Astrocyte of the spinal cord (primary cell): ENCODE data around the gene SEMA5B.

Experiments used
- DNase-seq: peaks from one replicate; pipeline ENCODE4 v3.0.0; 2011; ENCODE audit warnings: low read depth, low spot score
- H3K4me3 ChIP-seq: 2 replicates; pipeline ENCODE4 v1.5.1; 2011; ENCODE audit warnings: low read depth, mild to moderate bottlenecking, low read length, moderate library complexity
- CTCF ChIP-seq: IDR thresholded peaks from 2 replicates; pipeline ENCODE4 v1.5.1; 2012; ENCODE audit warnings: low read depth, mild to moderate bottlenecking, low read length, inconsistent platforms
- in situ Hi-C: cut with HindIII; loops from 2 replicates; pipeline ENCODE4 v1.10.0; 2017; ENCODE audit warnings: low sequenced_read_pairs

SEMA5B gene

GRCh38 chr3:123072152-123072551 is 44.6 kb upstream of the SEMA5B start:
- no peak overlapping the region for H3K4me3 ChIP-seq
- no peak for TF ChIP-seq CTCF
- in situ Hi-C loops, result no loop called here
- DNase-seq, result no peak

GRCh38 chr3:123071581-123071980 is 44.0 kb upstream of the SEMA5B start:
- no peak for TF ChIP-seq CTCF
- H3K4me3 ChIP-seq, result no peak overlapping the region
- in situ Hi-C loops, result no loop called here
- no peak for DNase-seq

DNA sequence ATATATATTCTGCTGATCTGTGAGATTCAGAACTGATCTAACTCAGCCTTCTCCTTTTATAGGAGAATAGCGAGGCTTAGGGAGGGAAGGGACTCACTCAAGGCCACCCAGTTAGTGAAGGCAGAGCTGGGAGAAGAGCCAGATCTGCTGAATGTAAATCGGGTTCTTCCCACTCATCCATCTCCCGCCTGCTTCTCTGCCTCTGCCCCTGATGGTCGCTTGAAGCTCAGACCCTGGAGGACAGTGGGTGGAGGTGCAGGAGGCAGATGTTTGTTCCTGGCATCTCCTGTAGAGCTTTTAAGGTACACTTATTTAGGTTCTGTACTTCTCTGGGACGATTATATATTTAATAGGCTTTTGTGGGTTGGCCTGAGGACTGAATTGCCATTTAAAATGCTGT is 43.6 kb upstream of the SEMA5B start:
- peak; percentile 28 for TF ChIP-seq CTCF
- DNase-seq, result no peak
- H3K4me3 ChIP-seq, result no peak overlapping the region
- in situ Hi-C loops, result no loop called here

DNA sequence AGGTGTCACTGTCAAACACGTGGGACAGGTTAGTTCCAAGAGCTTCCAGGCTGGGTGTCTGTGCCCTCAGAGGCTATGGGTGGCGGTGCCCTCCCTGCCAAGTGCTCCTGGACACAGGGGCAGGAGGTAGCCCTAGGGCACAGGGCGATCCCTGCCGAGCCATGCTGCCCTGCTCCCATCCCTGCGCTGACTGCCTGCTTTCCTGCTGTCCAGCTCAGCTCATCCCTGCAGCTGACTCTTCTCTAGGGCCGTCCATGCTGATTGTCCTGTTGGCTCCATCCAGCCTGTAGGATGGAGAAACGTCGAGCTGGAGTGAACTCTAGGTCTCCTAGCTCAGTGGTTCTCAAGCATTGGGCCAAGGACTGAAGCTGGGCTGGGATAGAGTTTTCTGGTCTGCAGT is 42.9 kb upstream of the SEMA5B start:
- DNase-seq, result no peak
- no peak for TF ChIP-seq CTCF
- no peak overlapping the region for H3K4me3 ChIP-seq
- in situ Hi-C loops, result no loop called here

DNA sequence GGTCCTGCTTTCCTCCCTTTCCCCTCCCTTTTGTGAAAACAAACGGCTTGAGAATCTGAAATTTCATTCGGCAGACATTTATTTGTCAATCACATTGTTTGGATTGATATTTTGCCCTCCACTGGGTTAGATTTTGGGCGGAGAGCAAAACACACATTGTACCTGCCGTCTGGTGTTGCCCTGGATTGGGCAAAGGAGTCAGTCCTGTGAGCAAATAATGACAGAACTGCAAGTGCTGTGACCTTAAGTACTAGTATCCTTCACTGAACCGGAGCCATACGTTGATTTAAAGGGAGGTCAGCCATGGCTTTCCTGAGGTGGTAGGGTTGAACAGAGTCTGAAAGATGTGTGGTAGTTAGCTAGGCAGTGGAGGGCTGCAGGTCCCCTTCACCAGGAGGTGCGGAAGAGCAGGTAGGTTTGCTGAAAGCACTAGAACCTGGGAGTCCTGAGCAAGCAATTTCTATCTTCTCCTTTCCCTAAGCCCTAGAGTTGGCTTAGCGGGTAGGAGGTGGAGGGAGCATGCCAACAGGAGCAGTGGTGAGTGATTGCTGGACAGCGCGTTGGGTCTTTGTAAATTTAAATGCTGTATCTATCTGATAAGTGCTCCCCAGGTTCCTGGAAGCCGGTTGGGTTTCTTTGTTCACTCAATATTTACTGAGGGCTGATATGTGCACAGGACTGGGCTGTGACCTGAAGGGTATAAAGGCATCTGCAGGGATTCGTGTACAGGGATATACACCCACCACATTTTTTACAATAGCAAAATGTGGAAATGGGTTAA is 41.2 kb upstream of the SEMA5B start:
- in situ Hi-C loops, result no loop called here
- no peak for DNase-seq
- TF ChIP-seq CTCF, result no peak
- peak overlapping the region; percentile 86 for H3K4me3 ChIP-seq

- H3K4me3 ChIP-seq, result peak overlapping the region; percentile 86
- DNase-seq, result no peak
- no peak for TF ChIP-seq CTCF
- in situ Hi-C loops, result no loop called here
Observed at GRCh38 chr3:123067689-123068600, 40.4 kb upstream of the SEMA5B start.
